Keratinocyte (primary cell): ENCODE measurements around the gene ARHGAP8. TPM values are rescaled to one million over a fixed set of nuclear protein-coding genes. Genes with fewer than 3 reads are reported as not detected.

Experiments
- DNase-seq: peaks from one replicate; pipeline ENCODE4 v3.0.0-alpha.2; 2011; ENCODE audit warnings: low read depth, missing footprints, low spot score
- FAIRE-seq: peaks from 2 replicates; lab custom pipeline; 2011; peaks lifted over from hg19 to GRCh38; lab: Jason Lieb, UNC
- H2AFZ ChIP-seq: 2 replicates; pipeline ENCODE4 v1.6.0; 2012; ENCODE audit warnings: low read length, control low read depth, inconsistent platforms; ENCODE audit not compliant: control insufficient read depth
- H3K27ac ChIP-seq: 2 replicates; pipeline ENCODE4 v1.5.1; 2011; ENCODE audit warnings: low read length; ENCODE audit not compliant: control insufficient read depth, insufficient read depth
- H3K27me3 ChIP-seq: 3 replicates; pipeline ENCODE4 v1.6.0; 2011; ENCODE audit warnings: low read length; ENCODE audit not compliant: control insufficient read depth, insufficient read depth; ENCODE audit errors: extremely low read depth
- H3K36me3 ChIP-seq, 2 experiments: 2 replicates in 1 of 2; 3 replicates in 1 of 2; pipeline ENCODE4 v1.5.1; 2011; ENCODE audit warnings: low read length in 2 of 2, mild to moderate bottlenecking in 1 of 2; ENCODE audit not compliant: control insufficient read depth in 2 of 2, insufficient read depth in 2 of 2; ENCODE audit errors: extremely low read depth in 1 of 2
- H3K4me1 ChIP-seq: 3 replicates; pipeline ENCODE4 v1.5.1; 2011; ENCODE audit warnings: low read length; ENCODE audit not compliant: control insufficient read depth, insufficient read depth; ENCODE audit errors: extremely low read depth
- H3K4me2 ChIP-seq: 3 replicates; pipeline ENCODE4 v1.6.0; 2011; ENCODE audit warnings: low read depth, low read length; ENCODE audit not compliant: control insufficient read depth, insufficient read depth; ENCODE audit errors: extremely low read depth
- H3K4me3 ChIP-seq, 3 experiments: fragments of 200-600 bp in 1 of 3; sonication (generic) in 1 of 3; 2 replicates in 2 of 3; 3 replicates in 1 of 3; pipeline ENCODE4 v1.5.1; 2011 to 2016; ENCODE audit warnings: low read length in 3 of 3, mild to moderate bottlenecking in 3 of 3, control low read depth in 2 of 3, inconsistent platforms in 1 of 3, low read depth in 1 of 3, mixed read lengths in 1 of 3, mixed run types in 1 of 3, moderate library complexity in 1 of 3; ENCODE audit not compliant: control insufficient read depth in 2 of 3, insufficient read depth in 2 of 3; ENCODE audit errors: extremely low read depth in 1 of 3
- H3K79me2 ChIP-seq: 2 replicates; pipeline ENCODE4 v1.6.0; 2012; ENCODE audit warnings: low read length; ENCODE audit not compliant: control insufficient read depth, insufficient read depth
- H3K9ac ChIP-seq: 3 replicates; pipeline ENCODE4 v1.6.0; 2011; ENCODE audit warnings: low read length; ENCODE audit not compliant: control insufficient read depth, insufficient read depth; ENCODE audit errors: extremely low read depth
- H3K9me1 ChIP-seq: 3 replicates; pipeline ENCODE4 v1.6.0; 2011; ENCODE audit warnings: low read length; ENCODE audit not compliant: control insufficient read depth, insufficient read depth; ENCODE audit errors: extremely low read depth
- H3K9me3 ChIP-seq: 2 replicates; pipeline ENCODE4 v1.5.1; 2012; ENCODE audit warnings: low read depth, low read length; ENCODE audit not compliant: control insufficient read depth
- H4K20me1 ChIP-seq: 3 replicates; pipeline ENCODE4 v1.6.0; 2011; ENCODE audit warnings: low read length; ENCODE audit not compliant: control insufficient read depth, insufficient read depth; ENCODE audit errors: extremely low read depth
- EZH2 ChIP-seq: IDR thresholded peaks from one replicate; pipeline ENCODE4 v1.6.1; 2012; ENCODE audit warnings: inconsistent platforms, mild to moderate bottlenecking, low read length, moderate library complexity
- dilution Hi-C: fragments of 300-500 bp; cut with MboI; formaldehyde crosslinking; loops from one replicate; pipeline ENCODE4 v1.7.0; 2020; ENCODE audit warnings: low sequenced_read_pairs; ENCODE audit not compliant: extremely low pct_ligation_motif_present
- polyA plus RNA-seq, 5 experiments: library from polyadenylated mRNA; depleted of rRNA in 3 of 5; stranded (reverse) in 3 of 5; stranded (forward) in 1 of 5; unstranded in 1 of 5; fragments of >200 nt; gene quantifications; 1 replicate in 1 of 5; 2 replicates in 3 of 5; 3 replicates in 1 of 5; pipeline versions ENCODE4 v1.2.1 to v1.2.3, GENCODE V29; 2011 to 2012; ENCODE audit warnings: missing spikeins in 2 of 5, low read depth in 1 of 5, low replicate concordance in 1 of 5
- TF ChIP-seq, protein P1 (sequence below), 3 experiments: IDR thresholded peaks in 1 of 3; conservative IDR thresholded peaks in 1 of 3; optimal IDR thresholded peaks in 1 of 3; 2 replicates in 2 of 3; 3 replicates in 1 of 3; pipeline versions ENCODE3 to v1.5.1; 2011; ENCODE audit warnings: low read length in 3 of 3, mild to moderate bottlenecking in 3 of 3, moderate library complexity in 2 of 3, control low read depth in 1 of 3, inconsistent platforms in 1 of 3; ENCODE audit not compliant: insufficient read depth in 2 of 3; ENCODE audit errors: extremely low read depth in 1 of 3

ARHGAP8 gene
- polyA plus RNA-seq, 1 donor (not counting 4 experiments of a cell fraction or from before 2014, with no cell fraction given): 21.3 TPM

- Histone ChIP-seq H3K4me2 (no peak overlapping the region), H3K36me3 (peaks cover 7 to 25% of the 10 kb centered on the region in 2 experiments), H3K79me2 (no peaks in the 10 kb centered on the region), H3K4me1 (no peaks in the 10 kb centered on the region), H2AFZ (no peak overlapping the region), H3K9me3 (no peaks in the 10 kb centered on the region), H3K9me1 (no peaks in the 10 kb centered on the region), H4K20me1 (no peaks in the 10 kb centered on the region), H3K27me3 (no peaks in the 10 kb centered on the region), H3K9ac (no peak overlapping the region), H3K4me3 (no peak overlapping the region), H3K27ac (no peak overlapping the region)
- no peak for TF ChIP-seq EZH2
- TF ChIP-seq, protein P1, sequence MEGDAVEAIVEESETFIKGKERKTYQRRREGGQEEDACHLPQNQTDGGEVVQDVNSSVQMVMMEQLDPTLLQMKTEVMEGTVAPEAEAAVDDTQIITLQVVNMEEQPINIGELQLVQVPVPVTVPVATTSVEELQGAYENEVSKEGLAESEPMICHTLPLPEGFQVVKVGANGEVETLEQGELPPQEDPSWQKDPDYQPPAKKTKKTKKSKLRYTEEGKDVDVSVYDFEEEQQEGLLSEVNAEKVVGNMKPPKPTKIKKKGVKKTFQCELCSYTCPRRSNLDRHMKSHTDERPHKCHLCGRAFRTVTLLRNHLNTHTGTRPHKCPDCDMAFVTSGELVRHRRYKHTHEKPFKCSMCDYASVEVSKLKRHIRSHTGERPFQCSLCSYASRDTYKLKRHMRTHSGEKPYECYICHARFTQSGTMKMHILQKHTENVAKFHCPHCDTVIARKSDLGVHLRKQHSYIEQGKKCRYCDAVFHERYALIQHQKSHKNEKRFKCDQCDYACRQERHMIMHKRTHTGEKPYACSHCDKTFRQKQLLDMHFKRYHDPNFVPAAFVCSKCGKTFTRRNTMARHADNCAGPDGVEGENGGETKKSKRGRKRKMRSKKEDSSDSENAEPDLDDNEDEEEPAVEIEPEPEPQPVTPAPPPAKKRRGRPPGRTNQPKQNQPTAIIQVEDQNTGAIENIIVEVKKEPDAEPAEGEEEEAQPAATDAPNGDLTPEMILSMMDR (optimal IDR thresholded peaks at IDR 0.05 in 1 of 3, IDR thresholded peaks at IDR 0.05 in 1 of 3, conservative IDR thresholded peaks at IDR 0.05 in 1 of 3; ENCODE audit: extremely low read depth in 1 of 3, insufficient read depth in 2 of 3, low read length in 3 of 3): no peak
- DNase-seq: no peak
- no peak for FAIRE-seq
- dilution Hi-C loops: no loop called here
These were observed 21.7 kb upstream of the ARHGAP8 start for GRCh38 chr22:44730490-44731356.

DNA sequence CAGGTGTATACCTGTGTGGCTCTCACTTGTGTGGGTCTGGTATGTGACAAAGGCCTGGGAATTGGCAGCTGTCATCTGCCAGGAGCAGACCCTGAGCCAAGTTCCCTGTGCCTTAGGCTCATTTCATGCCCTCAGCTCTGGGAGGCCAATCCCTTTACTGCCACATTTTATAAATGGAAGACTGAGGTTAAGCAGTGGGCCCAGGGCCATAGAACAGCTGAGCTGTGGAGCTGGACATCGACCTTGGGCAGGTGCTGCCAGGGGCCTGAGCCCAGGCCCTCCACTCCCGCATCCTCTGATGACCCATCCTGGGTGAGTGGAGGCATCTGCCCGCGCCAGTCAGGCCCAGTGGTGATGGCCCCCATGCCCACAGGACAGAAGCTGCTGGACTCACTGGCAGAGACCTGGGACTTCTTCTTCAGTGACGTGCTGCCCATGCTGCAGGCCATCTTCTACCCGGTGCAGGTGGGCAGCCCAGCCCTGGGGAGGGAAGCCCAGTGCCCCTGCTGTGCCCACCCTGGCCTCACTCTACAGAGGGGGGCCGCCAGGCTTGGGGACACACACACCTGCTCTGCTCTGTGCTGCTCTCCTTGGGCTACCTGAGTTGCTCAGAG lies 20.9 kb upstream of the ARHGAP8 start:
- Histone ChIP-seq H3K27me3 (peaks cover 4% of the 10 kb centered on the region), H4K20me1 (no peaks in the 10 kb centered on the region), H2AFZ (no peak overlapping the region), H3K27ac (no peak overlapping the region), H3K9me3 (no peaks in the 10 kb centered on the region), H3K9ac (no peak overlapping the region), H3K79me2 (no peaks in the 10 kb centered on the region), H3K4me1 (no peaks in the 10 kb centered on the region), H3K4me3 (no peak overlapping the region), H3K9me1 (no peaks in the 10 kb centered on the region), H3K4me2 (no peak overlapping the region), H3K36me3 (peaks cover 0 to 18% of the 10 kb centered on the region in 2 experiments)
- no peak for TF ChIP-seq EZH2
- TF ChIP-seq, protein P1 (optimal IDR thresholded peaks at IDR 0.05 in 1 of 3, IDR thresholded peaks at IDR 0.05 in 1 of 3, conservative IDR thresholded peaks at IDR 0.05 in 1 of 3; ENCODE audit: extremely low read depth in 1 of 3, insufficient read depth in 2 of 3, low read length in 3 of 3): no peak
- FAIRE-seq (no peak), DNase-seq (no peak)
- dilution Hi-C loops: no loop called here
